GM19372 (cell line): ENCODE data around the gene ATG4A.

Source experiments
- ATAC-seq: cut with Tn5 transposase; IDR thresholded peaks from one replicate; pipeline ENCODE4 v1.9.1; 2021; ENCODE audit warnings: mild to moderate bottlenecking, low read depth, moderate library complexity; ENCODE audit not compliant: unreplicated experiment

ATG4A gene

DNA sequence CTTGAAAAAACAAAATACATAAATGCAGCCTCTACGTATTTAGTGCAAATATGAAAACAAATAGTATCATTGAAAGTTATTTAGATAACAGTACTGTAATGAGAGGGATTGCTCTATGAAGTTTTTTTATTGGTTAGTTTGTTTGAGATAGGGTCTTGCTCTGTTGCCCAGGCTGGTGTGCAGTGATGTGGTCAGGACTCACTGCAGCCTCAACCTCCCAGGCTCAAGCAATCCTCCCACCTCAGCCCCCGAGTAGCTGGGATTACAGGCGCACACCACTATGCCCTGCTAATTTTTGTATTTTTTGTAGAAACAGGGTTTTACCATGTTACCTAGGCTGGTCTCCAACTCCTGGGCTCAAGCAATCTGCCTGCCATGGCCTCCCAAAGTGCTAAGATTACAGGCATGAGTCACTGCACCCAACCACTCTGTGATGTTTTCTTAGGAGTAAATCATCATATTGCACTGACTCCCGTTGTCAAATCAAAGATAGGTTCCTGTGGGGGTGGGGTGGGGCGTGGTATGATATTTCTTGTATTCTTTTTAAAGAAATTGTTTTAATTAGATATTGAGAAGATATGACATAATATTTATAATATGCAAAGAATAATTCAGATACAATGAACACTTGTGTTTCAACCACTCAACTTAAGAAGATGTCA lies 75.8 kb downstream of the ATG4A start:
- no peak for ATAC-seq

DNA sequence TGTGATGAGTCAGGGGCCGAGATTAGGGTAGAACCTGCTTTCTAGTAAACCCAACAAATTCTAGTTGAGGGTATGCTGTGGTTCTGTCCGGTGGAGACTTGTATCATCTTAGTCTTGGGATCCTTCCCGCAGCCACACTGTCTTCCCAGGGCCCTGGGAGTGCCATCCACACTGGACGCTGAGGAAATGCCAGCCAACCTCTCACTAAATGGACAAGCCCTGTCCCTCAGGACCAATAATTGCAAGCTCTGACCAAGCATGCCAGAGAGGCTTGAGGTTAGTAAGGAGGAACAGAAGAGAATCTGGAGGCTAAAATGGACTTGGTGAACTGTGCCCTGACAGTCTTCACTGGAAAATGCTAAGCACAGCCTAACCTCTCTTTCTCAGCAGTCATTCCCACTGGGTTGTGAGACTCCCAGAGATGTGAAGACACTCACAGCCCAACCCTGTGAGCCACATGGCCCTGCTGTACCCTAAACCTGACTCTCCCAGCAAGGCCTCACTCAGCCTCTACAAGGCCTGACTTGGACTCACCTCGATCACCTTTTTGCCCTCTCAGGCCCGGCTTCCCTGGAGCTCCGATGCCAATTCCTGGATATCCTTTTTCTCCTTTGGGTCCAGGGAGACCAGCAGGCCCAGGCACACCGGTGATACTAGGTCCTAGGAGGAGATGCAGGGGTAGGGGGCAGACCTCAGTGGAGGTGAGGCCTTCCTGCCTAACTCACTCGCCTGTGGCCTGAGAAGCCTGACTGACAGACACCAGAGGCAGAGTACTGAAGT lies 77.6 kb downstream of the ATG4A start:
- ATAC-seq, result no peak

DNA sequence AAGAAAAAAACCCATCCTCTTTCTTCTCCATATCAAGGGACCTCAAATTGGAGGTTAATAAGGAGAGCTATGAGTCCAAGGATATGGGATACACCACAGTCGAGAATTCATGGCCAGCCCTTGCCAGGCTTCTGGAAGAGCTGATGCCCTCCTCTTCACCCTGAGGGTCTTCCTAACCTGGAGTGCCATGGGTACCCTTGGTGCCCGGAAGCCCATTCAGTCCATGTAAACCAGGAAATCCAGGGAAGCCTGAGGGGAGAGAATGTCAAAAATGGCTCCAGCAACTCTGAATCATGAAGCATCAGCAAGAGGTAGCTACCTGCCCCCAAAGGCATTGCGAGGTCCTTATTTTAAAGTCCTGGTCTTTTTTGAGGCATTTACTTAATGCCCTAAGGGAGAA lies 78.2 kb downstream of the ATG4A start:
- ATAC-seq, result no peak

DNA sequence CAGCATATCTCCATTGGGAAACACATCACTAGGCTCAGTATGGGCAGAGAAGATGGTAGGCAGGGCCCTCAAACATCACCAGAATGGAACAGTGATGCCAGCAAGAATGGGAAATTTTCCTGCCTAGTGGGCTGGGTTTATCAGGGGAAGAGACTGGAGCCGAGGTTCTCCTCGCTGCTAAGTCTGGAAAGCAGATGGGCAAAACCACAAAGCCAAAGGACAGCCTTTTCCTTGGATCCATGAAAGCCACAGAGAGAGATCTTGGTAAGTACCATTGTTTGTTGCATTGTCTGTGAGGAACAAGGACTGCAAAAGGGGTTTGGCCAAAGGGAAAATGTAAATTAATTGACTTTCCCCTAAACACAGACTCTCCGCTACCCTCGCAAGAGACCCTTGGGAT lies 80.1 kb downstream of the ATG4A start:
- no peak for ATAC-seq

DNA sequence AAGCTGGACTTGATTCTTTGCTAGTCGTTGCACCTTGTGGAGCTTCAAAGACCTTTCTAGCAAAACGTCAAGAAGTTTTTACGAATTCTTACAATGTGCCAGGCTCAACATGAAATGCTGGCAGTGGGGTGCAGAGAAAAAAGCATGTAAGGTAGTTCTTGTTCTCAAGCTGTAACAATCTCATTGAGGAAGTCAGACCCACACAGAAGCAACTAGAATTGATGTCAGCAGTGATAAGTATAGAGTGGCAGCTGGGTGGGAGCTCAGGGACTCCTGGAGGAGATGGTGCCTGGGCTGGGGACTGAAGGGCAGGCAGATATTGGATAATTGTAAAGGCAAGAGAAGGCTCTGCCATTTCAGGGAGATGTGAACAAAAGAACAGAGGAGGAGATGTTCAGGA lies 82.3 kb downstream of the ATG4A start:
- no peak for ATAC-seq

DNA sequence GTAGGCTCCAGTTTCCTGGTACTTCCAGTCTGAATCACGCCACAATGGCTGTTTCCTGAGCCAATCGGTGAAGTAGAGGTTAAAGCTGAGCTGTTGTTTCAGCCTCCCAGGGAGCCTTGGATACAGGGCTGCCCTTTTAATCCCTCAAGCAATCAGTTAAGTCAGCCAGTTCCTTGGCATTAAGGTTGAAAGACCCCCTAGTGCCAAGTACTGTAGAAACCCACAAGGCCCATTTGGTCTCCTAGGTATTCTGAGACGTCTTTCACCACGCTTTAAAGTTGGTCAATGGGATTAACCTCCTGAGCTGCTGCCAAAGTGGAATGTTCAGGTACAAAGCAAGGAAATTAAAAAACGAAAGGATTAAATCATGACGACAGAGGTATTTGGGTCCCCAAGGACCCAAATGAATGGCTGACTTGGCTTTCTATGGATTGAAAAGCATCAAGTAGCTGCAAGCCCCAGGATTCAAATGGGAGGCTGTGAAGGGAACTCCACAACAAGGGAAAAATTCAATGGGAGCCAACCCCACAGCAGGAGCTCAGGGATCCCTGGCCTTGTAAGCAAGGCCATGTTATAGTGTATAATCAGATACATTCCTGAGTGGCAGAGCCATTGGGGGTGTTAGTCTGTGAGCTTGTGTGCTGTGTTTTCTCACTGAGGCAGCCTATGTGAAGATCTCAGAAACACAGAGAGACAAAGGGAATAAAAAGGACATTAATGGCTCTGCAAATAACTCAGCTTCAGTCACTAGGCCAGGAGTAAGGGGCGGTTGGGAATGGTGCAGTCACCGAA lies 86.0 kb downstream of the ATG4A start:
- ATAC-seq, result no peak

DNA sequence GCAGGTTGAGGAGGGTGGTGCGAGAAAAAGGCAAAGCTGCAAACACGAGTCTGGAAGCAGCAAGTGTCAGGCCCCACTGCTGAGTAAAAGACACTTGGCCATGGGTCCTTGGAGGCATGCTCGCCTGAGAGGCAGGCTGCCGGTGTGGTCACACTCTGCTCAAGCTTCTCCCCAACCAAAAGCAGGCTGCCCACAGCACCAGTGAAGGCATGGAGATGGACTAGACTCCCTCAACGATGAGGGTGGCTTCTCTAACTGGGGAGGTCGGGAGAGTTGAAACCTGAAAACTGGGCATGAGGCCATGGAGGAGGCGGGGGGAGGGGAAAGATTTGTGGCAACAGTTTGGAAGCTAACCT lies 86.5 kb downstream of the ATG4A start:
- ATAC-seq, result no peak

DNA sequence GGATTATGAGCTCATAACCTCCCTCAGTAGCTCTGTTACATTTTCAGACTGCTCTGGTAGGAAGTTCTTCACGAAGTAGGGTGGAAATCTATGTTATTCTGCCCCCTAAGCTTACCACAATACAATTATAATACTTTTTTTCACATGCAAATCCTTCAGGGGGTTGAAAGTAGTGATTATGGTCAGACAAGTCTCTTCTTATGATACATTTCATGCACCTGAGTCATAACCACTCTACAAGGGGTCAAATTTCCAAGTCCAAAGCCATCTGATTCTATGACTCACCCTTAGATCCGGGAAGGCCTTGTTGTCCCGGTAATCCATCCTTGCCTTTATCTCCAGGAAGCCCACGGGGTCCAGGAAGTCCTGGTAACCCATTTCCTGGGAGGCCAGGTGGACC lies 95.2 kb downstream of the ATG4A start:
- no peak for ATAC-seq

DNA sequence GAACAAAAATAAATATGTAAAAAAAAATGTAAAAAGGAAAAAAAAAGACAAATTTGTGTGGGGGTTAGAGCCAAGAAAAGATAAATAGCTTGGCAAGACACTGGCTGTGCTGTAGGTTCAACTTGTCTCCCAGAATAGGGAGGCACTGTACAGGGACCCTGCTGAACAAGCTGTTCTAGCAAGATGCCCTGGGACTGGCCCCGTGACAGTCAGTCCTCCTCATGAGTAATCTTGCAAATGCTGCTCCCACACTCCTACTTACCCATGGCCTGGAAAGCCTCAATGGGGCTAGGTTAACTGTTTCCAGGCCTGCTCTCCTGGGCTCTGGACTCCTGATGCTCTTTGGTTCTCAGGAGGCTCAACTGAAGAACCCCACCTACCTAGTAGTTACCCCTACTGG lies 106.8 kb downstream of the ATG4A start:
- ATAC-seq, result no peak

DNA sequence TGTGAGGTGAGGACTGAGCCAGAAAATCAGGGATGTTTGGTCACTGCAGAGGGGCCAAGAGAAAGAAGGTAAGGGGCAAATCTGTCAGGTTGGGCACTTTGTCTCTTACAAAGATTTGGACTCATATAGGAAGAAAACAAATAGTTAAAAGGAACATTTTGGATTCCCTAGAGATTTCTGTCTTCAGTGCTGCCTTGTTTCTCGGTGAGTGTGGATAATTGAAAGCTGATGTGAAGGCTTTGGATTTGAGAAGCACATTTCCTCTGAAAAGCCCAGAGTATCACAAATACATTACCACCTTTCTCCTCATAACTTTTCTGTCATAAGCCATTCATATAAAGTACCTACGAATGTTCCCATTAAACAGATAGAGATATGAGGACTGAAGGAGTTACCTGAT lies 107.5 kb downstream of the ATG4A start:
- ATAC-seq, result no peak

DNA sequence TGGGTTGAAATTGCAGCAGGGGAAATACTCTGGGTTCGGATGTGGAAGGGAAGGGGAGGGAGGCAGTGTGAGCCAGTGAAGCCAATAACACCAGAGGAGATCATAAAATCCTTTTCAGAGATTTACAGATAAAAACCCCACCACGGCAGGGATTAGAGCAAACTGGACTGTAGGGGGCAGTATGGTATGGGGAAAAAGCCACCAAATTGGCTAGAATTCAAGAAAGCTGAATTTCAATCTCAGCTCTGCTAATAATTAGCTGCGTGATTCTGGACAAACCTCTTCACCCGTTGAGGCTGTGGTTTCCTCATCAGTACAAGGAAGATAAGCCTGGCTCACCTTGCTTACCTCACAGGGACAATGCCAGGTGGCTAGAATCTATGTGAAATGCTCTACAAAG lies 108.1 kb downstream of the ATG4A start:
- ATAC-seq, result no peak

DNA sequence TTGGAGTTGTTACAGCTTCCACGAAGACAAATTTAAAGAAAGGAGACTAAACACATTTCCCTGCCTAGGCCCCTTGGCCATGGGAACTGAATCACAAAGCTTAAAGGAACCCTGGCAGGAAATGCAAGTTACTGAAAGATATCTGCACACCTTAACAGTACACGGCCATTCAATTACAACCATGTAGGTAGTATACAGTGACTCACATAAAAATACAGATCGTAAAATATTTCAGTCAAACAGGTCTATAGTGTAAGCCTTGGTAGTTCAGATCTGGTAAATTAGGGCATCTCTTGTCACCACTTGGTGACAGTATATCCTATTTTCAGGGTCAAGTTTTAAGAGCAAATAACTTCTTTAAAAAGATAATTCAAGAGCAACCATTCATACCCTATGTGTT lies 112.0 kb downstream of the ATG4A start:
- ATAC-seq, result no peak
